Gastrocnemius medialis (tissue), 4 donors: ENCODE data around the gene VAMP1. TPM values are rescaled to one million over a fixed set of nuclear protein-coding genes. Genes with fewer than 3 reads are reported as not detected.

ENCODE experiments used
- ATAC-seq, 2 donors: fragments of 150-250 bp; one replicate each; pipeline ENCODE4 v1.9.1; 2016
- DNase-seq, 2 donors: peaks; one replicate each; pipeline ENCODE4 v3.0.0-alpha.2; 2019
- H3K27ac ChIP-seq, 4 donors: fragments of 200-600 bp; sonication (generic); 1 replicate in 1 of 4; 2 replicates in 3 of 4; pipeline ENCODE4 v1.5.1; 2016 to 2018; ENCODE audit warnings: mild to moderate bottlenecking in 2 of 4, moderate library complexity in 1 of 4
- H3K27me3 ChIP-seq, 3 donors: fragments of 200-600 bp; sonication (generic) in 2 of 3; 1 replicate in 1 of 3; 2 replicates in 2 of 3; pipeline versions ENCODE4 v1.5.1 to v1.6.0; 2016 to 2019; ENCODE audit warnings: mild to moderate bottlenecking in 1 of 3, moderate library complexity in 1 of 3
- H3K36me3 ChIP-seq, 2 donors: fragments of 200-600 bp; sonication (generic) in 1 of 2; one replicate each; pipeline ENCODE4 v1.5.1; 2017 to 2018
- H3K4me1 ChIP-seq, 2 donors: fragments of 200-600 bp; sonication (generic) in 1 of 2; one replicate each; pipeline ENCODE4 v1.5.1; 2016 to 2017; ENCODE audit warnings: mild to moderate bottlenecking in 2 of 2
- H3K4me3 ChIP-seq, 4 donors: fragments of 200-600 bp; sonication (generic) in 3 of 4; 1 replicate in 1 of 4; 2 replicates in 3 of 4; pipeline ENCODE4 v1.5.1; 2016 to 2019; ENCODE audit warnings: mild to moderate bottlenecking in 2 of 4
- H3K9me3 ChIP-seq, 3 donors: fragments of 200-600 bp; sonication (generic) in 2 of 3; 1 replicate in 1 of 3; 2 replicates in 2 of 3; pipeline ENCODE4 v1.5.1; 2016 to 2019
- CTCF ChIP-seq, 5 experiments: fragments of 450-650 bp in 3 of 5; fragments of 200-600 bp in 2 of 5; sonication (generic) in 2 of 5; IDR thresholded peaks in 4 of 5; conservative IDR thresholded peaks in 1 of 5; 1 replicate in 4 of 5; 2 replicates in 1 of 5; pipeline ENCODE4 v1.5.1; 2016 to 2019; ENCODE audit warnings: antibody characterized with exemption in 5 of 5, mild to moderate bottlenecking in 3 of 5, moderate library complexity in 3 of 5
- POLR2A ChIP-seq, 2 donors: fragments of 450-650 bp; IDR thresholded peaks; one replicate each; pipeline ENCODE4 v1.6.1; 2017; ENCODE audit warnings: antibody characterized with exemption in 2 of 2, mild to moderate bottlenecking in 2 of 2, moderate library complexity in 2 of 2
- in situ Hi-C, 4 donors: fragments of 200-750 bp; cut with MboI; loops; one replicate each; pipeline versions ENCODE4 v1.15.0 to v1.8.0; 2017; ENCODE audit warnings: low sequenced_read_pairs in 4 of 4
- intact Hi-C: fragments of 100-400 bp; cut with DNase I; formaldehyde crosslinking; loops from one replicate; pipeline ENCODE4 v1.15.1; 2023; ENCODE audit warnings: low total_unique reads
- total RNA-seq, 4 donors: library from RNA; depleted of rRNA; stranded (reverse); fragments of >200 nt; gene quantifications; one replicate each; pipeline versions ENCODE4 v1.1.0 to v1.2.3, GENCODE V29; 2016

The VAMP1 gene
- total RNA-seq, 4 donors from 2014 or later: 1.1 to 2.0 (median 1.4) TPM

- no peak for DNase-seq
- Histone ChIP-seq H3K27ac (no peak overlapping the region), H3K4me3 (no peak overlapping the region), H3K9me3 (no peaks in the 10 kb centered on the region), H3K36me3 (no peaks in the 10 kb centered on the region), H3K4me1 (no peaks in the 10 kb centered on the region), H3K27me3 (no peaks in the 10 kb centered on the region)
- ATAC-seq: no peak
- intact Hi-C loops: no loop called here
- TF ChIP-seq CTCF (IDR thresholded peaks at IDR 0.05 in 4 of 5, conservative IDR thresholded peaks at IDR 0.05 in 1 of 5): no peak
- in situ Hi-C loops: no loop called here
These were observed 27.6 kb downstream of the VAMP1 start for GRCh38 chr12:6442836-6443235.

- intact Hi-C loops: no loop called here
- H3K36me3 ChIP-seq: no peaks in the 10 kb centered on the region
These were observed 30.1 kb downstream of the VAMP1 start for GRCh38 chr12:6440391-6440790.

GRCh38 chr12:6438345-6438744 is 32.1 kb downstream of the VAMP1 start:
- H3K4me3 ChIP-seq: no peak overlapping the region
- no peaks in the 10 kb centered on the region for H3K36me3 ChIP-seq
- TF ChIP-seq POLR2A (IDR thresholded peaks at IDR 0.05) (no peak), CTCF (IDR thresholded peaks at IDR 0.05 in 4 of 5, conservative IDR thresholded peaks at IDR 0.05 in 1 of 5) (no peak)
- ATAC-seq (no peak), DNase-seq (no peak)
- intact Hi-C loops (no loop called here), in situ Hi-C loops (no loop called here)
- H3K9me3 ChIP-seq: no peaks in the 10 kb centered on the region
- H3K27me3 ChIP-seq: no peaks in the 10 kb centered on the region
- H3K4me1 ChIP-seq: no peaks in the 10 kb centered on the region
- H3K27ac ChIP-seq: no peak overlapping the region

More at GRCh38 chr12:6440391-6440790, 30.1 kb downstream of the VAMP1 start:
- DNase-seq (no peak), ATAC-seq (no peak)
- Histone ChIP-seq H3K27ac (no peak overlapping the region), H3K4me1 (no peaks in the 10 kb centered on the region), H3K9me3 (no peaks in the 10 kb centered on the region), H3K4me3 (no peak overlapping the region), H3K27me3 (no peaks in the 10 kb centered on the region)
- no peak for TF ChIP-seq CTCF (IDR thresholded peaks at IDR 0.05 in 4 of 5, conservative IDR thresholded peaks at IDR 0.05 in 1 of 5)
- no peak for TF ChIP-seq POLR2A (IDR thresholded peaks at IDR 0.05)
- in situ Hi-C loops: no loop called here

- H3K27ac ChIP-seq: no peak overlapping the region
- H3K4me1 ChIP-seq: no peaks in the 10 kb centered on the region
- no peak overlapping the region for H3K4me3 ChIP-seq
- H3K9me3 ChIP-seq: no peaks in the 10 kb centered on the region
- ATAC-seq (no peak), DNase-seq (no peak)
- intact Hi-C loops (no loop called here), in situ Hi-C loops (no loop called here)
- no peaks in the 10 kb centered on the region for H3K36me3 ChIP-seq
- TF ChIP-seq CTCF (IDR thresholded peaks at IDR 0.05 in 4 of 5, conservative IDR thresholded peaks at IDR 0.05 in 1 of 5) (no peak), POLR2A (IDR thresholded peaks at IDR 0.05) (no peak)
- H3K27me3 ChIP-seq: no peaks in the 10 kb centered on the region
These were observed 32.9 kb downstream of the VAMP1 start for GRCh38 chr12:6437586-6437985.

- DNase-seq (no peak), ATAC-seq (no peak)
- Histone ChIP-seq H3K27ac (no peak overlapping the region), H3K4me1 (peaks cover 2 to 3% of the 10 kb centered on the region in 2 donors), H3K36me3 (no peaks in the 10 kb centered on the region), H3K9me3 (no peaks in the 10 kb centered on the region), H3K4me3 (no peak overlapping the region), H3K27me3 (no peaks in the 10 kb centered on the region)
- TF ChIP-seq CTCF (IDR thresholded peaks at IDR 0.05 in 4 of 5, conservative IDR thresholded peaks at IDR 0.05 in 1 of 5) (no peak), POLR2A (IDR thresholded peaks at IDR 0.05) (no peak)
- intact Hi-C loops (no loop called here), in situ Hi-C loops (no loop called here)
These were observed 34.3 kb downstream of the VAMP1 start for GRCh38 chr12:6435961-6436715.
